GM12892 (cell line): ENCODE data around the gene REM2.

Experiments used
- POLR2AphosphoS5 ChIP-seq: IDR thresholded peaks from 2 replicates; pipeline ENCODE4 v1.6.1; 2011; ENCODE audit warnings: low read depth, low read length, control low read depth
- TAF1 ChIP-seq: IDR thresholded peaks from 2 replicates; pipeline ENCODE4 v1.6.1; 2011; ENCODE audit warnings: low read depth, mild to moderate bottlenecking, control low read depth, low read length, borderline replicate concordance

DNA sequence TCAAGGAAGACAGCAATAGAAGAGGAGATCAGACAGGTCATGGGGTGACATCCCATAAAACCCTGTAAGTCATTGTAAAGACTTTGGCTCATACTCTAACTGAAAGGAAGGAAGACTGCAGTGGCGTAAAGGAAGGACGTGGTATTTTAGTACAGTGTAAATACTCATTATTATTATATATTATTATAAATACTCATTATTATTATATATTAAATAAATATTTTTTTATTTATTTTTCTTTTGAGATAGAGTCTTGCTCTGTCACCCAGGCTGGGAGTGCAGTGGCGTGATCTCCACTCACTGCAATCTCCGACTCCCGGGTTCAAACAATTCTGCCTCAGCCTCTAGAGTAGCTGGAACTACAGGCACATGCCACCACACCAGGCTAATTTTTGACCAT lies 26.6 kb upstream of the REM2 start:
- no peak for TF ChIP-seq TAF1
- no peak for TF ChIP-seq POLR2AphosphoS5
